ENCODE data around the gene SNTG2.

GRCh38 chr2:915979-916378, 34.7 kb upstream of the SNTG2 start:
- no peak for TF ChIP-seq MAX (IDR thresholded peaks at IDR 0.05)
- no peak for TF ChIP-seq TAF1 (conservative IDR thresholded peaks at IDR 0.05)
- TF ChIP-seq, protein P1, sequence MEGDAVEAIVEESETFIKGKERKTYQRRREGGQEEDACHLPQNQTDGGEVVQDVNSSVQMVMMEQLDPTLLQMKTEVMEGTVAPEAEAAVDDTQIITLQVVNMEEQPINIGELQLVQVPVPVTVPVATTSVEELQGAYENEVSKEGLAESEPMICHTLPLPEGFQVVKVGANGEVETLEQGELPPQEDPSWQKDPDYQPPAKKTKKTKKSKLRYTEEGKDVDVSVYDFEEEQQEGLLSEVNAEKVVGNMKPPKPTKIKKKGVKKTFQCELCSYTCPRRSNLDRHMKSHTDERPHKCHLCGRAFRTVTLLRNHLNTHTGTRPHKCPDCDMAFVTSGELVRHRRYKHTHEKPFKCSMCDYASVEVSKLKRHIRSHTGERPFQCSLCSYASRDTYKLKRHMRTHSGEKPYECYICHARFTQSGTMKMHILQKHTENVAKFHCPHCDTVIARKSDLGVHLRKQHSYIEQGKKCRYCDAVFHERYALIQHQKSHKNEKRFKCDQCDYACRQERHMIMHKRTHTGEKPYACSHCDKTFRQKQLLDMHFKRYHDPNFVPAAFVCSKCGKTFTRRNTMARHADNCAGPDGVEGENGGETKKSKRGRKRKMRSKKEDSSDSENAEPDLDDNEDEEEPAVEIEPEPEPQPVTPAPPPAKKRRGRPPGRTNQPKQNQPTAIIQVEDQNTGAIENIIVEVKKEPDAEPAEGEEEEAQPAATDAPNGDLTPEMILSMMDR (IDR thresholded peaks at IDR 0.05; ENCODE audit: low read depth, low read length, missing input control) = no peak
- no peak for TF ChIP-seq EGR1 (IDR thresholded peaks at IDR 0.05; ENCODE audit: low read depth in 2 of 2)
- TF ChIP-seq FOXA2 (IDR thresholded peaks at IDR 0.05) = no peak
- no peak for TF ChIP-seq JUND (IDR thresholded peaks at IDR 0.05)
- TF ChIP-seq HNF4A (conservative IDR thresholded peaks at IDR 0.05) = no peak
- TF ChIP-seq GABPA (IDR thresholded peaks at IDR 0.05 in 1 of 2, conservative IDR thresholded peaks at IDR 0.05 in 1 of 2) = no peak
- TF ChIP-seq YY1 (IDR thresholded peaks at IDR 0.05) = no peak
- TF ChIP-seq RAD21 (IDR thresholded peaks at IDR 0.05) = no peak
- TF ChIP-seq, protein P2, sequence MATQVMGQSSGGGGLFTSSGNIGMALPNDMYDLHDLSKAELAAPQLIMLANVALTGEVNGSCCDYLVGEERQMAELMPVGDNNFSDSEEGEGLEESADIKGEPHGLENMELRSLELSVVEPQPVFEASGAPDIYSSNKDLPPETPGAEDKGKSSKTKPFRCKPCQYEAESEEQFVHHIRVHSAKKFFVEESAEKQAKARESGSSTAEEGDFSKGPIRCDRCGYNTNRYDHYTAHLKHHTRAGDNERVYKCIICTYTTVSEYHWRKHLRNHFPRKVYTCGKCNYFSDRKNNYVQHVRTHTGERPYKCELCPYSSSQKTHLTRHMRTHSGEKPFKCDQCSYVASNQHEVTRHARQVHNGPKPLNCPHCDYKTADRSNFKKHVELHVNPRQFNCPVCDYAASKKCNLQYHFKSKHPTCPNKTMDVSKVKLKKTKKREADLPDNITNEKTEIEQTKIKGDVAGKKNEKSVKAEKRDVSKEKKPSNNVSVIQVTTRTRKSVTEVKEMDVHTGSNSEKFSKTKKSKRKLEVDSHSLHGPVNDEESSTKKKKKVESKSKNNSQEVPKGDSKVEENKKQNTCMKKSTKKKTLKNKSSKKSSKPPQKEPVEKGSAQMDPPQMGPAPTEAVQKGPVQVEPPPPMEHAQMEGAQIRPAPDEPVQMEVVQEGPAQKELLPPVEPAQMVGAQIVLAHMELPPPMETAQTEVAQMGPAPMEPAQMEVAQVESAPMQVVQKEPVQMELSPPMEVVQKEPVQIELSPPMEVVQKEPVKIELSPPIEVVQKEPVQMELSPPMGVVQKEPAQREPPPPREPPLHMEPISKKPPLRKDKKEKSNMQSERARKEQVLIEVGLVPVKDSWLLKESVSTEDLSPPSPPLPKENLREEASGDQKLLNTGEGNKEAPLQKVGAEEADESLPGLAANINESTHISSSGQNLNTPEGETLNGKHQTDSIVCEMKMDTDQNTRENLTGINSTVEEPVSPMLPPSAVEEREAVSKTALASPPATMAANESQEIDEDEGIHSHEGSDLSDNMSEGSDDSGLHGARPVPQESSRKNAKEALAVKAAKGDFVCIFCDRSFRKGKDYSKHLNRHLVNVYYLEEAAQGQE (IDR thresholded peaks at IDR 0.05) = no peak
